Fibroblast of villous mesenchyme (primary cell): Measurements from ENCODE around the gene GSTO2. TPM values are rescaled to one million over a fixed set of nuclear protein-coding genes. Genes with fewer than 3 reads are reported as not detected.

Experiments used
- DNase-seq: peaks from one replicate; pipeline ENCODE4 v3.0.0-alpha.2; 2010; ENCODE audit warnings: low read depth
- H3K4me3 ChIP-seq: 2 replicates; pipeline ENCODE4 v1.5.1; 2011; ENCODE audit warnings: low read depth, mild to moderate bottlenecking, low read length
- CTCF ChIP-seq: IDR thresholded peaks from 2 replicates; pipeline ENCODE4 v1.5.1; 2012; ENCODE audit warnings: low read depth, mild to moderate bottlenecking, low read length; ENCODE audit not compliant: insufficient read depth
- total RNA-seq: library from RNA; depleted of rRNA; stranded (reverse); fragments of >200 nt; gene quantifications from 2 replicates; pipeline ENCODE4 v1.2.3, GENCODE V29; 2012

Gene GSTO2
- total RNA-seq, 1 donor: 2.2 TPM

- TF ChIP-seq CTCF: no peak
- no peak for DNase-seq
- H3K4me3 ChIP-seq: no peak overlapping the region
Measured at GRCh38 chr10:104325436-104326435, 56.8 kb downstream of the GSTO2 start.

- no peak for DNase-seq
- H3K4me3 ChIP-seq: no peak overlapping the region
- no peak for TF ChIP-seq CTCF
Measured at GRCh38 chr10:104326991-104327610, 58.1 kb downstream of the GSTO2 start.

- peak overlapping the region; percentile 31 for H3K4me3 ChIP-seq
- peak; percentile 80 for DNase-seq
- TF ChIP-seq CTCF: peak; percentile 32
Measured at GRCh38 chr10:104327745-104328645, 59.0 kb downstream of the GSTO2 start.

- TF ChIP-seq CTCF: no peak
- H3K4me3 ChIP-seq: peak overlapping the region; percentile 31
- no peak for DNase-seq
Measured at GRCh38 chr10:104328646-104328895, 59.6 kb downstream of the GSTO2 start.

- peak; percentile 93 for DNase-seq
- peak overlapping the region; percentile 26 for H3K4me3 ChIP-seq
- no peak for TF ChIP-seq CTCF
Measured at GRCh38 chr10:104328896-104329710, 60.1 kb downstream of the GSTO2 start.

GRCh38 chr10:104329735-104330134 is 60.8 kb downstream of the GSTO2 start:
- H3K4me3 ChIP-seq: no peak overlapping the region
- DNase-seq: peak; percentile 71
- TF ChIP-seq CTCF: no peak
